K562 (cell line): ENCODE measurements around the gene PTCH2. TPM values are rescaled to one million over a fixed set of nuclear protein-coding genes. Genes with fewer than 3 reads are reported as not detected.

Experiments
- ASH1L ChIP-seq: fragments of 450-650 bp; IDR thresholded peaks from 2 replicates; pipeline ENCODE4 v1.6.1; 2018; ENCODE audit warnings: borderline replicate concordance, mild to moderate bottlenecking, low read depth; ENCODE audit not compliant: partially characterized antibody
- BRD4 ChIP-seq: fragments of 200-600 bp; sonication (generic); IDR thresholded peaks from 2 replicates; pipeline ENCODE4 v1.6.1; 2017; ENCODE audit warnings: inconsistent platforms
- CBX2 ChIP-seq: fragments of 200-600 bp; sonication (generic); IDR thresholded peaks from one replicate; pipeline ENCODE4 v1.6.1; 2012; ENCODE audit warnings: mild to moderate bottlenecking, low read length, inconsistent platforms; ENCODE audit not compliant: insufficient read depth, poor library complexity, severe bottlenecking
- ETV5 ChIP-seq: sonication (generic); formaldehyde crosslinking; IDR thresholded peaks from 2 replicates; pipeline ENCODE4 v1.4.0; 2020; ENCODE audit warnings: low read depth, mild to moderate bottlenecking, missing genetic modification reagents
- FOSL1 ChIP-seq: fragments of 200-800 bp; sonication (Bioruptor generic); conservative IDR thresholded peaks from 2 replicates; pipeline ENCODE4 v1.6.1; 2016; ENCODE audit warnings: missing genetic modification characterization, missing compliant biosample characterization
- HDGF ChIP-seq: fragments of 450-650 bp; IDR thresholded peaks from 2 replicates; pipeline ENCODE4 v1.6.1; 2016
- L3MBTL2 ChIP-seq: fragments of 450-650 bp; IDR thresholded peaks from 2 replicates; pipeline ENCODE4 v1.6.1; 2016; ENCODE audit warnings: mild to moderate bottlenecking, moderate library complexity
- RBM25 ChIP-seq: fragments of 200-400 bp; formaldehyde crosslinking; IDR thresholded peaks from 2 replicates; pipeline ENCODE4 v1.6.1; 2018; ENCODE audit warnings: low read length, low read depth, moderate library complexity; ENCODE audit not compliant: severe bottlenecking
- RFX1 ChIP-seq: fragments of 450-650 bp; IDR thresholded peaks from 2 replicates; pipeline ENCODE4 v1.6.1; 2016; ENCODE audit warnings: mild to moderate bottlenecking, moderate library complexity
- RNF2 ChIP-seq: sonication (generic); IDR thresholded peaks from 2 replicates; pipeline ENCODE4 v1.6.1; 2016
- SIX5 ChIP-seq, 2 experiments: IDR thresholded peaks; 2 replicates each; pipeline ENCODE4 v1.6.1; 2011; ENCODE audit warnings: low read length in 2 of 2, borderline replicate concordance in 1 of 2, low read depth in 1 of 2, mild to moderate bottlenecking in 1 of 2, moderate library complexity in 1 of 2; ENCODE audit not compliant: insufficient read depth in 1 of 2
- SMC3 ChIP-seq: conservative IDR thresholded peaks from 2 replicates; pipeline ENCODE4 v1.6.1; 2011; ENCODE audit warnings: low read depth, low read length, improper control_type of control experiment; ENCODE audit not compliant: insufficient read depth
- SRSF1 ChIP-seq: fragments of 200-400 bp; formaldehyde crosslinking; IDR thresholded peaks from 2 replicates; pipeline ENCODE4 v1.6.1; 2017; ENCODE audit warnings: mild to moderate bottlenecking, low read depth, low read length, moderate library complexity
- WHSC1 ChIP-seq: IDR thresholded peaks from one replicate; pipeline ENCODE4 v1.6.1; 2012; ENCODE audit warnings: low read length, control low read depth, inconsistent platforms
- ZNF253 ChIP-seq: fragments of 250-450 bp; sonication (Bioruptor Pico); conservative IDR thresholded peaks from 2 replicates; pipeline ENCODE4 v1.6.1; 2021; ENCODE audit warnings: mild to moderate bottlenecking
- ZNF589 ChIP-seq: fragments of 200-800 bp; sonication (Bioruptor generic); IDR thresholded peaks from 2 replicates; pipeline ENCODE4 v1.6.1; 2016; ENCODE audit warnings: low read depth, missing genetic modification characterization, missing compliant biosample characterization
- polyA plus RNA-seq, 8 experiments: library from polyadenylated mRNA; depleted of rRNA in 4 of 8; stranded (reverse) in 5 of 8; unstranded in 3 of 8; fragments of >200 nt; fragmentation: Nextera tagmentation in 2 of 8; fragmentation: Illumina TruSeq in 1 of 8; extraction: Ambion mirVana in 2 of 8; extraction: Trizol in 1 of 8; gene quantifications; 2 replicates each; pipeline versions ENCODE4 v1.2.1 to v1.2.3, GENCODE V29; 2011 to 2014; ENCODE audit warnings: inconsistent platforms in 1 of 8, missing spikeins in 1 of 8
- total RNA-seq, 7 experiments: library from RNA; depleted of rRNA in 6 of 7; stranded (reverse); fragments of >200 nt in 6 of 7; fragmentation: Illumina TruSeq in 2 of 7; extraction: Trizol in 2 of 7; gene quantifications; 2 replicates each; pipeline versions ENCODE4 v1.2.1 to v1.2.3, GENCODE V29; 2011 to 2021; ENCODE audit warnings: low replicate concordance in 1 of 7
- TF ChIP-seq, protein P1 (sequence below): fragments of 450-650 bp; conservative IDR thresholded peaks from 2 replicates; pipeline ENCODE4 v1.6.1; 2016; ENCODE audit warnings: missing genetic modification characterization, low read depth, mild to moderate bottlenecking, control low read depth, missing compliant biosample characterization
- TF ChIP-seq, protein P2 (sequence below), 2 experiments: fragments of 450-650 bp in 1 of 2; IDR thresholded peaks; 2 replicates each; pipeline ENCODE4 v1.6.1; 2011 to 2017; ENCODE audit warnings: low read depth in 2 of 2, antibody characterized with exemption in 1 of 2, borderline replicate concordance in 1 of 2, low read length in 1 of 2, mild to moderate bottlenecking in 1 of 2, mixed read lengths in 1 of 2; ENCODE audit not compliant: control insufficient read depth in 1 of 2
- TF ChIP-seq, protein P3 (sequence below): IDR thresholded peaks from 3 replicates; pipeline ENCODE4 v1.6.1; 2011; ENCODE audit warnings: borderline replicate concordance, mild to moderate bottlenecking, moderate library complexity; ENCODE audit not compliant: insufficient read length; ENCODE audit errors: extremely low read depth

The PTCH2 gene
- total and polyA plus RNA-seq, 9 of the 15 experiments (the other 6 are each of a cell fraction or from before 2014, with no cell fraction given): 0.15 to 27.3 (median 0.48) TPM; not detected in 1

DNA sequence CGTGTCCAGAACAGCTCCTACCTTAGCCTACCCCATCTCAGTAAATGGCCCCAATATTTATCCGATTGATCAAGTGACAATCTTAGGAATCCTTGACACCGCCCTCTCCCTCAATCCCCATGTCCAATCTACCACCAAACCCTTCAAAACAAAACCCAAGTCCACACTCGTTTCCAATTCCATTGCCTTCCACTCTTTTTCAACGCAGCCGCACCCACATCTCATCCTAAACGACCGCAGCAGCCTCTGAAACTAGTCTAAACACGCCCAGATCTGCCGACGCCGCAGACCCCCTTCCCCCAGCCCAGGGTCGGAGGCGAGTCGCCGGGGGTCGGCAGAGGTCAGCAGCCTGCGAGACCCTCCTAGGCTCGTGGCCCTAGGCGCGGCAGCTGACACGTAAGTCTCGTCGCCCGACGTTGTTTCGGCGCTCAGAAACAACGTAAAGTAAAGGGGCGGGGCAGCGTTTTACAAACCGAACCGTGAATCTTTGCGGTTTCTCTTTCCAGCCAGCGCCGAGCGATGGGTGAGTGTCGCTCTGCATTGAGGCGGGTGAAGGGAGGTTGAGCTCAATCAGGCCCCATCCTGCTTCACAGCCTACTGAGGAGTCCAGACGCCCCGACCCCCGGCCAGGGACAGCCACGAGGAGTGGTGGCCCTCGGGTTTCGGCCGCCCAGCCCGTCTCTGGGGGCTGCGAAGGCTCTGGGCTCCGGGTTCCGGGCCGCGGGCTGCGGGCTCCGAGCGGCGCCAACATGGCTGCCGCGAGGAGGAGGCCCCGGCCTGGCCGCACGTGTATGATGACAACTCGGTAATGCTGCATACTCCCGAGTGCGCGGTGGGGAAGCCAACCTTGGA lies 67.7 kb downstream of the PTCH2 start, which contains the start of gene RPS8 (continued):
- TF ChIP-seq SRSF1 (0 out of 2 replicates have a peak, but pooled peaks have one; percentile 95), BRD4 (peak; percentile 100), ASH1L (peak; percentile 45), ETV5 (CRISPR knock-in tag) (no peak; the same call in 1 of the 2 replicates), RBM25 (no peak), FOSL1 (peak; percentile 77), ZNF253 (CRISPR knock-in tag) (no peak), RFX1 (no peak), SIX5 (IDR thresholded peaks at IDR 0.05; ENCODE audit: borderline replicate concordance in 1 of 2, insufficient read depth in 1 of 2, low read depth in 1 of 2, low read length in 2 of 2) (peak in 1 of 2 experiments; percentile 32; a peak in 2 of 4 replicates), CBX2 (no peak), L3MBTL2 (peak; percentile 94), WHSC1 (no peak), ZNF589 (CRISPR knock-in tag) (peak; percentile 73), HDGF (peak; percentile 34; the same call in 1 of the 2 replicates), SMC3 (0 out of 2 replicates have a peak, but pooled peaks have one; percentile 1), RNF2 (peak; percentile 83)
- TF ChIP-seq, protein P1, sequence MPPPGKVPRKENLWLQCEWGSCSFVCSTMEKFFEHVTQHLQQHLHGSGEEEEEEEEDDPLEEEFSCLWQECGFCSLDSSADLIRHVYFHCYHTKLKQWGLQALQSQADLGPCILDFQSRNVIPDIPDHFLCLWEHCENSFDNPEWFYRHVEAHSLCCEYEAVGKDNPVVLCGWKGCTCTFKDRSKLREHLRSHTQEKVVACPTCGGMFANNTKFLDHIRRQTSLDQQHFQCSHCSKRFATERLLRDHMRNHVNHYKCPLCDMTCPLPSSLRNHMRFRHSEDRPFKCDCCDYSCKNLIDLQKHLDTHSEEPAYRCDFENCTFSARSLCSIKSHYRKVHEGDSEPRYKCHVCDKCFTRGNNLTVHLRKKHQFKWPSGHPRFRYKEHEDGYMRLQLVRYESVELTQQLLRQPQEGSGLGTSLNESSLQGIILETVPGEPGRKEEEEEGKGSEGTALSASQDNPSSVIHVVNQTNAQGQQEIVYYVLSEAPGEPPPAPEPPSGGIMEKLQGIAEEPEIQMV (tag): no peak
- TF ChIP-seq, protein P2, sequence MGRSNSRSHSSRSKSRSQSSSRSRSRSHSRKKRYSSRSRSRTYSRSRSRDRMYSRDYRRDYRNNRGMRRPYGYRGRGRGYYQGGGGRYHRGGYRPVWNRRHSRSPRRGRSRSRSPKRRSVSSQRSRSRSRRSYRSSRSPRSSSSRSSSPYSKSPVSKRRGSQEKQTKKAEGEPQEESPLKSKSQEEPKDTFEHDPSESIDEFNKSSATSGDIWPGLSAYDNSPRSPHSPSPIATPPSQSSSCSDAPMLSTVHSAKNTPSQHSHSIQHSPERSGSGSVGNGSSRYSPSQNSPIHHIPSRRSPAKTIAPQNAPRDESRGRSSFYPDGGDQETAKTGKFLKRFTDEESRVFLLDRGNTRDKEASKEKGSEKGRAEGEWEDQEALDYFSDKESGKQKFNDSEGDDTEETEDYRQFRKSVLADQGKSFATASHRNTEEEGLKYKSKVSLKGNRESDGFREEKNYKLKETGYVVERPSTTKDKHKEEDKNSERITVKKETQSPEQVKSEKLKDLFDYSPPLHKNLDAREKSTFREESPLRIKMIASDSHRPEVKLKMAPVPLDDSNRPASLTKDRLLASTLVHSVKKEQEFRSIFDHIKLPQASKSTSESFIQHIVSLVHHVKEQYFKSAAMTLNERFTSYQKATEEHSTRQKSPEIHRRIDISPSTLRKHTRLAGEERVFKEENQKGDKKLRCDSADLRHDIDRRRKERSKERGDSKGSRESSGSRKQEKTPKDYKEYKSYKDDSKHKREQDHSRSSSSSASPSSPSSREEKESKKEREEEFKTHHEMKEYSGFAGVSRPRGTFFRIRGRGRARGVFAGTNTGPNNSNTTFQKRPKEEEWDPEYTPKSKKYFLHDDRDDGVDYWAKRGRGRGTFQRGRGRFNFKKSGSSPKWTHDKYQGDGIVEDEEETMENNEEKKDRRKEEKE (IDR thresholded peaks at IDR 0.05; ENCODE audit: borderline replicate concordance in 1 of 2, control insufficient read depth in 1 of 2, low read depth in 2 of 2, low read length in 1 of 2): peak in 1 of 2 experiments; percentile 75; a peak in 1 of 4 replicates
- TF ChIP-seq, protein P3, sequence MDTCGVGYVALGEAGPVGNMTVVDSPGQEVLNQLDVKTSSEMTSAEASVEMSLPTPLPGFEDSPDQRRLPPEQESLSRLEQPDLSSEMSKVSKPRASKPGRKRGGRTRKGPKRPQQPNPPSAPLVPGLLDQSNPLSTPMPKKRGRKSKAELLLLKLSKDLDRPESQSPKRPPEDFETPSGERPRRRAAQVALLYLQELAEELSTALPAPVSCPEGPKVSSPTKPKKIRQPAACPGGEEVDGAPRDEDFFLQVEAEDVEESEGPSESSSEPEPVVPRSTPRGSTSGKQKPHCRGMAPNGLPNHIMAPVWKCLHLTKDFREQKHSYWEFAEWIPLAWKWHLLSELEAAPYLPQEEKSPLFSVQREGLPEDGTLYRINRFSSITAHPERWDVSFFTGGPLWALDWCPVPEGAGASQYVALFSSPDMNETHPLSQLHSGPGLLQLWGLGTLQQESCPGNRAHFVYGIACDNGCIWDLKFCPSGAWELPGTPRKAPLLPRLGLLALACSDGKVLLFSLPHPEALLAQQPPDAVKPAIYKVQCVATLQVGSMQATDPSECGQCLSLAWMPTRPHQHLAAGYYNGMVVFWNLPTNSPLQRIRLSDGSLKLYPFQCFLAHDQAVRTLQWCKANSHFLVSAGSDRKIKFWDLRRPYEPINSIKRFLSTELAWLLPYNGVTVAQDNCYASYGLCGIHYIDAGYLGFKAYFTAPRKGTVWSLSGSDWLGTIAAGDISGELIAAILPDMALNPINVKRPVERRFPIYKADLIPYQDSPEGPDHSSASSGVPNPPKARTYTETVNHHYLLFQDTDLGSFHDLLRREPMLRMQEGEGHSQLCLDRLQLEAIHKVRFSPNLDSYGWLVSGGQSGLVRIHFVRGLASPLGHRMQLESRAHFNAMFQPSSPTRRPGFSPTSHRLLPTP: no peak
